ENCODE results near the gene KL. TPM values are rescaled to one million over a fixed set of nuclear protein-coding genes. Genes with fewer than 3 reads are reported as not detected.

KL gene
- polyA plus RNA-seq, 1 donor (not counting 4 experiments of a cell fraction or from before 2014, with no cell fraction given), result not detected

DNA sequence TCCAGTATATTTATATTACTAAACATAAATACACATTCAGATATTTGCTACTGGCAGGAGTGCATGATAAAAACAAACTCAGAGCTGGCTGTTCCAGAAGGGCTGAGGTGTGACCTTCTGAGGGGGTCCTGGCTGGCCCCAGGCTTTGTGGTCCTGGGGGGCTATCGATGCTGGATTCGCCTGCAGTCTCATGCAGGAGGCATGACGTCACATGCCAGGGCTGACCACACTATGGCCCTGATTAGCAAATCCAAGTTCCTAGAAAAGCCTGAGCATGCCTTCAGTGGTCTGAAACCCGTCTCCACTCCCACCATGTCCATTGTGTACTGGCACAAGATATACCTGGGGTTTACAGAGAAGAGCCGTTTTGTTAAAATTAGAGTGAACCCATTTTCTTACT is 97.9 kb downstream of the KL start:
- H3K9me1 ChIP-seq (ENCODE audit: control insufficient read depth, extremely low read depth, insufficient read depth, low read length), result no peaks in the 10 kb centered on the region
- no peak overlapping the region for H2AFZ ChIP-seq (ENCODE audit: control insufficient read depth, low read length)
- dilution Hi-C loops (cut with MboI; ENCODE audit: extremely low pct_ligation_motif_present, low sequenced_read_pairs), result no loop called here
- no peaks in the 10 kb centered on the region for H3K27me3 ChIP-seq (ENCODE audit: control insufficient read depth, extremely low read depth, insufficient read depth, low read length)
- no peak overlapping the region for H3K9ac ChIP-seq (ENCODE audit: control insufficient read depth, extremely low read depth, insufficient read depth, low read length)
- H3K4me2 ChIP-seq (ENCODE audit: control insufficient read depth, extremely low read depth, insufficient read depth, low read depth, low read length), result no peak overlapping the region
- H3K9me3 ChIP-seq (ENCODE audit: control insufficient read depth, low read depth, low read length), result no peaks in the 10 kb centered on the region
- no peak for FAIRE-seq
- no peak overlapping the region for H3K27ac ChIP-seq (ENCODE audit: control insufficient read depth, insufficient read depth, low read length)
- no peak overlapping the region for H3K4me3 ChIP-seq (ENCODE audit: control insufficient read depth in 2 of 3, extremely low read depth in 1 of 3, insufficient read depth in 2 of 3, low read depth in 1 of 3, low read length in 3 of 3)
- H3K4me1 ChIP-seq (ENCODE audit: control insufficient read depth, extremely low read depth, insufficient read depth, low read length), result no peaks in the 10 kb centered on the region
- TF ChIP-seq, protein P1, sequence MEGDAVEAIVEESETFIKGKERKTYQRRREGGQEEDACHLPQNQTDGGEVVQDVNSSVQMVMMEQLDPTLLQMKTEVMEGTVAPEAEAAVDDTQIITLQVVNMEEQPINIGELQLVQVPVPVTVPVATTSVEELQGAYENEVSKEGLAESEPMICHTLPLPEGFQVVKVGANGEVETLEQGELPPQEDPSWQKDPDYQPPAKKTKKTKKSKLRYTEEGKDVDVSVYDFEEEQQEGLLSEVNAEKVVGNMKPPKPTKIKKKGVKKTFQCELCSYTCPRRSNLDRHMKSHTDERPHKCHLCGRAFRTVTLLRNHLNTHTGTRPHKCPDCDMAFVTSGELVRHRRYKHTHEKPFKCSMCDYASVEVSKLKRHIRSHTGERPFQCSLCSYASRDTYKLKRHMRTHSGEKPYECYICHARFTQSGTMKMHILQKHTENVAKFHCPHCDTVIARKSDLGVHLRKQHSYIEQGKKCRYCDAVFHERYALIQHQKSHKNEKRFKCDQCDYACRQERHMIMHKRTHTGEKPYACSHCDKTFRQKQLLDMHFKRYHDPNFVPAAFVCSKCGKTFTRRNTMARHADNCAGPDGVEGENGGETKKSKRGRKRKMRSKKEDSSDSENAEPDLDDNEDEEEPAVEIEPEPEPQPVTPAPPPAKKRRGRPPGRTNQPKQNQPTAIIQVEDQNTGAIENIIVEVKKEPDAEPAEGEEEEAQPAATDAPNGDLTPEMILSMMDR (optimal IDR thresholded peaks at IDR 0.05 in 1 of 3, IDR thresholded peaks at IDR 0.05 in 1 of 3, conservative IDR thresholded peaks at IDR 0.05 in 1 of 3; ENCODE audit: extremely low read depth in 1 of 3, insufficient read depth in 2 of 3, low read length in 3 of 3), result no peak
- TF ChIP-seq EZH2 (IDR thresholded peaks at IDR 0.05; ENCODE audit: low read length), result no peak
- no peak for DNase-seq (ENCODE audit: low read depth, low spot score)
- H3K79me2 ChIP-seq (ENCODE audit: control insufficient read depth, insufficient read depth, low read length), result no peaks in the 10 kb centered on the region
- no peaks in the 10 kb centered on the region for H4K20me1 ChIP-seq (ENCODE audit: control insufficient read depth, extremely low read depth, insufficient read depth, low read length)
- peaks cover 31 to 38% of the 10 kb centered on the region in 2 experiments for H3K36me3 ChIP-seq (ENCODE audit: control insufficient read depth in 2 of 2, extremely low read depth in 1 of 2, insufficient read depth in 2 of 2, low read length in 2 of 2)

- DNase-seq (ENCODE audit: low read depth, low spot score) (no peak), FAIRE-seq (no peak)
- Histone ChIP-seq H3K9me1 (ENCODE audit: control insufficient read depth, extremely low read depth, insufficient read depth, low read length) (no peaks in the 10 kb centered on the region), H3K4me2 (ENCODE audit: control insufficient read depth, extremely low read depth, insufficient read depth, low read depth, low read length) (no peak overlapping the region), H3K4me1 (ENCODE audit: control insufficient read depth, extremely low read depth, insufficient read depth, low read length) (peaks cover 10% of the 10 kb centered on the region), H3K4me3 (ENCODE audit: control insufficient read depth in 2 of 3, extremely low read depth in 1 of 3, insufficient read depth in 2 of 3, low read depth in 1 of 3, low read length in 3 of 3) (no peak overlapping the region), H3K27ac (ENCODE audit: control insufficient read depth, insufficient read depth, low read length) (no peak overlapping the region), H3K27me3 (ENCODE audit: control insufficient read depth, extremely low read depth, insufficient read depth, low read length) (no peaks in the 10 kb centered on the region), H4K20me1 (ENCODE audit: control insufficient read depth, extremely low read depth, insufficient read depth, low read length) (no peaks in the 10 kb centered on the region), H3K36me3 (ENCODE audit: control insufficient read depth in 2 of 2, extremely low read depth in 1 of 2, insufficient read depth in 2 of 2, low read length in 2 of 2) (peaks cover 28 to 30% of the 10 kb centered on the region in 2 experiments), H3K79me2 (ENCODE audit: control insufficient read depth, insufficient read depth, low read length) (no peaks in the 10 kb centered on the region), H3K9me3 (ENCODE audit: control insufficient read depth, low read depth, low read length) (no peaks in the 10 kb centered on the region), H2AFZ (ENCODE audit: control insufficient read depth, low read length) (no peak overlapping the region), H3K9ac (ENCODE audit: control insufficient read depth, extremely low read depth, insufficient read depth, low read length) (no peak overlapping the region)
- TF ChIP-seq EZH2 (IDR thresholded peaks at IDR 0.05; ENCODE audit: low read length), result no peak
- TF ChIP-seq, protein P1 (optimal IDR thresholded peaks at IDR 0.05 in 1 of 3, IDR thresholded peaks at IDR 0.05 in 1 of 3, conservative IDR thresholded peaks at IDR 0.05 in 1 of 3; ENCODE audit: extremely low read depth in 1 of 3, insufficient read depth in 2 of 3, low read length in 3 of 3), result no peak
- dilution Hi-C loops (cut with MboI; ENCODE audit: extremely low pct_ligation_motif_present, low sequenced_read_pairs), result no loop called here
Observed at GRCh38 chr13:33115274-33115673, 99.1 kb downstream of the KL start.
